ENCODE measurements around the gene ELOVL5.

DNA sequence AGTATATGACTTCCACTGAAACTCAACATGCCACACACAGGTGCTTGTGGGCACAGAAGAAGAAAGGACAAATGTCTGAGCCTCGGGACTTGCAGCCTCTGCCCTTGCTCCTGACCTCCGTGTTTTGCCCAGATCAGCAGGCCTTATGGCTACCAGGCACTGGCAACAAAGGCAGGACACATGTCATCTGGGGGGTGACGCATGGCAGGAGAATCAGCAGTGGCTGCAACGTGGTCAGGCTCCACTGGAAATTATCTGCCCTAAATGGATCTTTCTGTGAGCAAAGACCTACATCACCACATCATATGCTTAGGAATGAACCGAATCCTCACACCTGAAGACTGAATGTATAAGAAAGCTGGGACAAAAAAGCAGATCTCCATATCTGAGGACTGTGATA lies 78.9 kb downstream of the ELOVL5 start:
- TF ChIP-seq, protein P1, sequence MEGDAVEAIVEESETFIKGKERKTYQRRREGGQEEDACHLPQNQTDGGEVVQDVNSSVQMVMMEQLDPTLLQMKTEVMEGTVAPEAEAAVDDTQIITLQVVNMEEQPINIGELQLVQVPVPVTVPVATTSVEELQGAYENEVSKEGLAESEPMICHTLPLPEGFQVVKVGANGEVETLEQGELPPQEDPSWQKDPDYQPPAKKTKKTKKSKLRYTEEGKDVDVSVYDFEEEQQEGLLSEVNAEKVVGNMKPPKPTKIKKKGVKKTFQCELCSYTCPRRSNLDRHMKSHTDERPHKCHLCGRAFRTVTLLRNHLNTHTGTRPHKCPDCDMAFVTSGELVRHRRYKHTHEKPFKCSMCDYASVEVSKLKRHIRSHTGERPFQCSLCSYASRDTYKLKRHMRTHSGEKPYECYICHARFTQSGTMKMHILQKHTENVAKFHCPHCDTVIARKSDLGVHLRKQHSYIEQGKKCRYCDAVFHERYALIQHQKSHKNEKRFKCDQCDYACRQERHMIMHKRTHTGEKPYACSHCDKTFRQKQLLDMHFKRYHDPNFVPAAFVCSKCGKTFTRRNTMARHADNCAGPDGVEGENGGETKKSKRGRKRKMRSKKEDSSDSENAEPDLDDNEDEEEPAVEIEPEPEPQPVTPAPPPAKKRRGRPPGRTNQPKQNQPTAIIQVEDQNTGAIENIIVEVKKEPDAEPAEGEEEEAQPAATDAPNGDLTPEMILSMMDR (IDR thresholded peaks at IDR 0.05; ENCODE audit: insufficient read depth, low read depth, low read length): no peak
- no peak for TF ChIP-seq EZH2 (IDR thresholded peaks at IDR 0.05; ENCODE audit: insufficient read depth, low read length)

All from astrocyte (in vitro differentiated cells and primary cell).